Suprapubic skin (tissue), 4 donors: ENCODE data around the gene LGALS7B. TPM values are rescaled to one million over a fixed set of nuclear protein-coding genes. Genes with fewer than 3 reads are reported as not detected.

Source experiments
- DNase-seq, 2 donors: peaks; one replicate each; pipeline ENCODE4 v3.0.0-alpha.2; 2019; ENCODE audit warnings: low spot score in 2 of 2
- H3K27ac ChIP-seq: fragments of 200-600 bp; sonication (generic); one replicate; pipeline ENCODE4 v1.5.1; 2019
- H3K27me3 ChIP-seq: fragments of 200-600 bp; sonication (generic); one replicate; pipeline ENCODE4 v1.5.1; 2019
- H3K36me3 ChIP-seq: fragments of 200-600 bp; sonication (generic); one replicate; pipeline ENCODE4 v1.5.1; 2019
- H3K4me1 ChIP-seq: fragments of 200-600 bp; sonication (generic); one replicate; pipeline ENCODE4 v1.5.1; 2019
- H3K4me3 ChIP-seq: fragments of 200-600 bp; sonication (generic); one replicate; pipeline ENCODE4 v1.5.1; 2019; ENCODE audit warnings: mild to moderate bottlenecking
- H3K9me3 ChIP-seq: fragments of 200-600 bp; sonication (generic); one replicate; pipeline ENCODE4 v1.5.1; 2019
- CTCF ChIP-seq, 2 donors: fragments of 200-600 bp in 1 of 2; fragments of 450-650 bp in 1 of 2; sonication (generic) in 1 of 2; IDR thresholded peaks; one replicate each; pipeline ENCODE4 v1.5.1; 2016 to 2019; ENCODE audit warnings: antibody characterized with exemption in 2 of 2, mild to moderate bottlenecking in 1 of 2, moderate library complexity in 1 of 2
- EP300 ChIP-seq: sonication (generic); formaldehyde crosslinking; IDR thresholded peaks from one replicate; pipeline ENCODE4 v1.6.1; 2017; ENCODE audit warnings: antibody characterized with exemption
- POLR2A ChIP-seq, 2 donors: fragments of 450-650 bp; IDR thresholded peaks; one replicate each; pipeline ENCODE4 v1.6.1; 2017; ENCODE audit warnings: antibody characterized with exemption in 2 of 2, mild to moderate bottlenecking in 2 of 2, moderate library complexity in 2 of 2
- POLR2AphosphoS5 ChIP-seq, 3 donors: sonication (generic); formaldehyde crosslinking; IDR thresholded peaks; one replicate each; pipeline ENCODE4 v1.6.1; 2017; ENCODE audit warnings: antibody characterized with exemption in 3 of 3
- WGBS: methylation state at CpG from one replicate; pipeline ENCODE4 v1.1.5; 2018; 5-methylcytosine and 5-hydroxymethylcytosine counted together
- total RNA-seq, 4 donors: library from RNA; depleted of rRNA; stranded (reverse); fragments of >200 nt; gene quantifications; one replicate each; pipeline ENCODE4 v1.1.0, GENCODE V29; 2016

The LGALS7B gene
- total RNA-seq, 4 donors from 2014 or later: 1,712 to 6,564 (median 4,773) TPM

- H3K9me3 ChIP-seq: no peaks in the 10 kb centered on the region
- H3K36me3 ChIP-seq: no peaks in the 10 kb centered on the region
- H3K27me3 ChIP-seq: no peaks in the 10 kb centered on the region
- no peak for DNase-seq
- no peak overlapping the region for H3K4me3 ChIP-seq
- 89% methylated on average over 10 of the region's 10 CpGs for WGBS
- no peak for TF ChIP-seq EP300
- no peak for TF ChIP-seq POLR2AphosphoS5 (IDR thresholded peaks at IDR 0.05)
- TF ChIP-seq CTCF (IDR thresholded peaks at IDR 0.05): no peak
- TF ChIP-seq POLR2A (IDR thresholded peaks at IDR 0.05): no peak
- H3K27ac ChIP-seq: no peak overlapping the region
- H3K4me1 ChIP-seq: peaks cover 8% of the 10 kb centered on the region
Measured at GRCh38 chr19:38799104-38799503, 10.1 kb downstream of the LGALS7B start.

- no peak overlapping the region for H3K4me3 ChIP-seq
- no peaks in the 10 kb centered on the region for H3K36me3 ChIP-seq
- H3K9me3 ChIP-seq: no peaks in the 10 kb centered on the region
- H3K27me3 ChIP-seq: no peaks in the 10 kb centered on the region
- H3K4me1 ChIP-seq: peaks cover 8% of the 10 kb centered on the region
- no peak overlapping the region for H3K27ac ChIP-seq
- WGBS: 92% methylated on average over 5 of the region's 5 CpGs
- DNase-seq: no peak
- TF ChIP-seq POLR2AphosphoS5 (IDR thresholded peaks at IDR 0.05) (no peak), CTCF (IDR thresholded peaks at IDR 0.05) (no peak), POLR2A (IDR thresholded peaks at IDR 0.05) (no peak), EP300 (no peak)
Measured at GRCh38 chr19:38800577-38801347, 11.8 kb downstream of the LGALS7B start.

GRCh38 chr19:38801359-38802095, 12.5 kb downstream of the LGALS7B start:
- Histone ChIP-seq H3K4me3 (no peak overlapping the region), H3K27ac (no peak overlapping the region), H3K9me3 (no peaks in the 10 kb centered on the region), H3K36me3 (no peaks in the 10 kb centered on the region), H3K4me1 (peaks cover 8% of the 10 kb centered on the region), H3K27me3 (no peaks in the 10 kb centered on the region)
- TF ChIP-seq POLR2A (IDR thresholded peaks at IDR 0.05) (no peak), POLR2AphosphoS5 (IDR thresholded peaks at IDR 0.05) (no peak), EP300 (no peak), CTCF (IDR thresholded peaks at IDR 0.05) (no peak)
- 95% methylated on average over 12 of the region's 12 CpGs for WGBS
- no peak for DNase-seq

- Histone ChIP-seq H3K9me3 (no peaks in the 10 kb centered on the region), H3K27me3 (no peaks in the 10 kb centered on the region), H3K4me1 (peaks cover 8% of the 10 kb centered on the region), H3K27ac (no peak overlapping the region), H3K4me3 (no peak overlapping the region), H3K36me3 (no peaks in the 10 kb centered on the region)
- 94% methylated on average over 10 of the region's 10 CpGs for WGBS
- TF ChIP-seq CTCF (IDR thresholded peaks at IDR 0.05): no peak
- no peak for TF ChIP-seq EP300
- no peak for TF ChIP-seq POLR2AphosphoS5 (IDR thresholded peaks at IDR 0.05)
- no peak for TF ChIP-seq POLR2A (IDR thresholded peaks at IDR 0.05)
- DNase-seq: no peak
Measured at GRCh38 chr19:38803543-38803942, 14.5 kb downstream of the LGALS7B start.

GRCh38 chr19:38805180-38805579, 16.2 kb downstream of the LGALS7B start:
- H3K27ac ChIP-seq: no peak overlapping the region
- 51% methylated on average over 1 of the region's 1 CpG for WGBS
- no peak for DNase-seq

More at GRCh38 chr19:38805180-38805579, 16.2 kb downstream of the LGALS7B start:
- TF ChIP-seq POLR2A (IDR thresholded peaks at IDR 0.05): no peak
- no peak for TF ChIP-seq POLR2AphosphoS5 (IDR thresholded peaks at IDR 0.05)
- TF ChIP-seq EP300: no peak
- TF ChIP-seq CTCF (IDR thresholded peaks at IDR 0.05): no peak
- no peaks in the 10 kb centered on the region for H3K9me3 ChIP-seq
- no peaks in the 10 kb centered on the region for H3K27me3 ChIP-seq
- no peak overlapping the region for H3K4me3 ChIP-seq
- no peaks in the 10 kb centered on the region for H3K4me1 ChIP-seq
- no peaks in the 10 kb centered on the region for H3K36me3 ChIP-seq
